Measurements from ENCODE around the gene SMIM22. TPM values are rescaled to one million over a fixed set of nuclear protein-coding genes. Genes with fewer than 3 reads are reported as not detected.
A peak's percentile ranks its signal among the peaks of the same experiment; 100 is the strongest.
"Not testable (repeated sequence)": the region's sequence is repeated elsewhere in the genome, so short reads cannot be mapped to it uniquely, and the experiment has no call there.

SMIM22 gene
- total and polyA plus RNA-seq, 2 of the 8 experiments (the other 6 are each of a cell fraction or from before 2014, with no cell fraction given): not detected

DNA sequence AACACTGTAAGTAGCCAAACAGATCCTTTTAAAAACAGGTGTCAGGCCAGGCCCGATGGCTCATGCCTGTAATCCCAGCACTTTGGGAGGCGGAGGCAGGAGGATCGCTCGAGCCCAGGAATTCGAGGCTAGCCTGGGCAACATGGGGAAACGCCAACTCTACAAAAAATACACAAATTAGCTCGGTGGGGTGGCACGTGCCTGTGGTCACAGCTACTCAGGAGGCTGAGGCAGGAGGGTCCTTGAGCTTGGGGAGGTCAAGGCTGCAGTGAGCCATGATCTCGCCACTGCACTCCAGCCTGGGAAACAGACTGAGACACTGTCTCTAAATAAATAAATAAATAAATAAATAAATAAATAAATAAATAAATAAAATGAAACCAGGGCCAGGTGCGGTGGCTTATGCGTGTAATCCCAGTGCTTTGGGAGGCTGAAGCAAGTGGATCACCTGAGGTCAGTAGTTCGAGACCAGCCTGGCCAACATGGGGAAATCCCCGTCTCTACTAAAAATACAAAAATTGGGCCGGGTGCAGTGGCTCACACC lies 10.7 kb upstream of the SMIM22 start:
- H3K4me1 ChIP-seq (replicated peaks in 1 of 4; ENCODE audit: control insufficient read depth in 3 of 4, insufficient read depth in 4 of 4, low read length in 3 of 4): peaks cover 0 to 13% (median 4%) of the 10 kb centered on the region in 4 experiments; a peak in 5 of 7 replicates
- H3K4ac ChIP-seq (replicated peaks; ENCODE audit: insufficient read length, low read depth, low read length); H3K18ac ChIP-seq (ENCODE audit: extremely low read depth, low read length); H4K8ac ChIP-seq (ENCODE audit: extremely low read depth, insufficient read depth, low read length); H3K23ac ChIP-seq (ENCODE audit: insufficient read length); H3K14ac ChIP-seq (ENCODE audit: insufficient read length); H2BK120ac ChIP-seq (replicated peaks; ENCODE audit: low read depth, low read length); H3K27me3 ChIP-seq (replicated peaks in 1 of 4; ENCODE audit: control insufficient read depth in 3 of 4, extremely low read depth in 1 of 4, insufficient read depth in 3 of 4, low read length in 3 of 4); H2AK5ac ChIP-seq (ENCODE audit: low read depth, low read length); H2BK12ac ChIP-seq (ENCODE audit: low read depth, low read length); H3K56ac ChIP-seq (replicated peaks; ENCODE audit: insufficient read length, low read depth, low read length); FAIRE-seq; H3K79me2 ChIP-seq (ENCODE audit: control insufficient read depth in 1 of 2, insufficient read depth in 2 of 2, low read length in 2 of 2); H2BK5ac ChIP-seq (ENCODE audit: low read depth, low read length); H4K5ac ChIP-seq (ENCODE audit: insufficient read length, low read depth, low read length); H3K27ac ChIP-seq (ENCODE audit: low read depth, low read length); H3K79me1 ChIP-seq (ENCODE audit: low read depth, low read length); H2BK15ac ChIP-seq (ENCODE audit: low read length); H3K9me3 ChIP-seq (ENCODE audit: insufficient read depth in 2 of 2, low read depth in 1 of 2, low read length in 1 of 2); H4K20me1 ChIP-seq (replicated peaks in 1 of 2; ENCODE audit: control insufficient read depth in 1 of 2, insufficient read depth in 2 of 2, low read length in 2 of 2); H3K36me3 ChIP-seq (ENCODE audit: control insufficient read depth in 2 of 4, insufficient read depth in 4 of 4, low read length in 3 of 4); H3K4me2 ChIP-seq (ENCODE audit: insufficient read depth in 1 of 2, low read depth in 2 of 2, low read length in 2 of 2); H2BK20ac ChIP-seq (ENCODE audit: low read length); H3K23me2 ChIP-seq (ENCODE audit: low read depth, low read length); H3K9ac ChIP-seq (replicated peaks in 1 of 4; ENCODE audit: extremely low read depth in 1 of 4, low read depth in 3 of 4, low read length in 3 of 4); H4K91ac ChIP-seq (replicated peaks; ENCODE audit: insufficient read length, low read length); CTCF ChIA-PET (ENCODE audit: partially characterized antibody); H3K4me3 ChIP-seq (ENCODE audit: extremely low read depth in 1 of 4, insufficient read depth in 2 of 4, low read depth in 3 of 4, low read length in 4 of 4): not testable (repeated sequence)
- POLR2A ChIA-PET (ENCODE audit: partially characterized antibody): interaction anchor here (0.8 to 1.3 kb wide), 2 partner anchors 9 to 12 kb away, joined by 3 to 4 read pairs; no protein-coding TSS in a partner anchor
- DNase-seq (ENCODE audit: low read depth in 1 of 2, low spot score in 2 of 2): peak in 1 of 2 experiments; percentile 42
- WGBS, 2 experiments (ENCODE audit: extremely low coverage in 1 of 2, insufficient coverage in 1 of 2, insufficient read length in 1 of 2, insufficient replicate concordance in 2 of 2, low coverage in 1 of 2, low lambda C conversion rate in 2 of 2, missing lambda C conversion rate in 1 of 2): 92% methylated on average over 14 of the region's 14 CpGs; no CpG with 5 or more reads in 1 of the 2 experiments
- H2AFZ ChIP-seq (ENCODE audit: low read length): 0 out of 2 replicates have a peak overlapping the region, but pooled peaks have one; percentile 3

All from H1 (cell line).